KG1 (cell line): ENCODE results near the gene TUBA4A.
"Not testable (repeated sequence)": the region's sequence is repeated elsewhere in the genome, so short reads cannot be mapped to it uniquely, and the experiment has no call there.

Experiments
- DNase-seq: peaks from one replicate; lab custom pipeline; 2025; lab: John Stamatoyannopoulos, UW

The TUBA4A gene

DNA sequence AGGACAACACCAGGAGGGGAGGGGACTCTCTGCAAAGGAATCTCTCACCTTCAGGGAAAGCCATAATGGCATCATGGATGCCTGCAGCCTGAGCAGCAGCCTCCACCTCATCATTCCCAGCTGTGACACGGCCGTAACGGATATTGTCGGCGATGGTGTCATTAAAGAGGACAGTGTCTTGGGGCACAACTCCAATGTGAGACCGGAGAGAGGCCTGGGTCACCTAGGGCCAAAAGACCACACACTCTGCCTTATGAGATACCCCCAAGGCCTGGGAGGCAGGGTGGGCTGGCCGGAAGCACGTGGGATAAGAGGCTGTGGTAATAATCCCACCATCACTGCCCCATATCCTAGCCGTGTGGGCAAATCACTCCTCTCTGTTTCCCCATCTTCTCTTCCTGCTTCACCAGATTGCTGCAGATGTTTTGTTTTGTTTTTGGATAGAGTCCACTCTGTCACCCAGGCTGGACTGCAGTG lies 42.8 kb downstream of the TUBA4A start:
- no peak for DNase-seq

- no peak for DNase-seq
Measured at GRCh38 chr2:219210196-219210885, 43.4 kb downstream of the TUBA4A start.

DNA sequence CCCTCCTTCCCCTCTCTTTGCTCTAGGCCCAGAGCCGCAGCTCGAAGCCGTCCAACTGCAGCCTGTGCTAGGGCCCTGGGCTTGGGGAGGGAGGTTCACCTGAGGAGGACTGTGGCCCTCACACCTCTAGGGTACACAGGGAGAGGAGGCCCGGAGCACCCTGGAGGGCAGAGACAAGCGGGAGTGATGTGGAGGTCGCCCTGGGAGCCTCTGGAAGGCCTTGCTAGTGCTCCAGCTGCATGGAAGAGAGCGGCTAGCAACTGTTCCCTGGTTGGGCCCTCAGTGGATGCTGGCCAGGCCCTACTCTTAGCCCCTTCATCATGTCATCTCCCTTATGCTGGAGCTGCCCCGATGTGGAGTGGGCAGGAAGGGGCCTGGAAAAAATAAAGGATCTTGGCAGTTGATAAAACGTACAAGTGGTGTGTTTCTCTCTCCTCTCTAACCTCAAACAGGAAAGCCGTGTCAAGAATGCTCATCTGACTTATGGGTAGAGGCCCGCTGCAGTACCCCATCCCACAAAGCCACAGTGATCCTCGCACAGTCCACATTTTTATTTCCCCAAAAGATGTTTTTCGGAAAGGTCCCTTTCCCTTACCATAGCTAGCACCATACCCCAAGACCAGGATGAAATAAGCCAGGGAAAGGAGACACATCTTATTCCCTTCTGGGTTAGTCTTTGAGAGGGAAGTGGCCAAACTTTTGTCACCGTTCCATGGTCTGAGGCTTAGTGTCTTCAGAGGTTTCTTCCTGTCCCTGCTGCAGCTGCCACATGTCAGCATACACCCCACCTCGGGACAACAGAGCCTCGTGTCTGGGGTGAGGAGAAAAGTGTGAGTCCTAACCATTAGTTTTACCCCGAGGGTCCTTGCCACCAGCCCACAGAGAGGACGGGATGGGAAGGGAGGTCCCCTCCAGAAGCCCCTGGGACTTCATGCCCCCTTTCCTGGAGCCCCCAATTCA lies 44.2 kb downstream of the TUBA4A start:
- peak; percentile 75 for DNase-seq

- no peak for DNase-seq
Measured at GRCh38 chr2:219207884-219208740, 45.6 kb downstream of the TUBA4A start.

DNA sequence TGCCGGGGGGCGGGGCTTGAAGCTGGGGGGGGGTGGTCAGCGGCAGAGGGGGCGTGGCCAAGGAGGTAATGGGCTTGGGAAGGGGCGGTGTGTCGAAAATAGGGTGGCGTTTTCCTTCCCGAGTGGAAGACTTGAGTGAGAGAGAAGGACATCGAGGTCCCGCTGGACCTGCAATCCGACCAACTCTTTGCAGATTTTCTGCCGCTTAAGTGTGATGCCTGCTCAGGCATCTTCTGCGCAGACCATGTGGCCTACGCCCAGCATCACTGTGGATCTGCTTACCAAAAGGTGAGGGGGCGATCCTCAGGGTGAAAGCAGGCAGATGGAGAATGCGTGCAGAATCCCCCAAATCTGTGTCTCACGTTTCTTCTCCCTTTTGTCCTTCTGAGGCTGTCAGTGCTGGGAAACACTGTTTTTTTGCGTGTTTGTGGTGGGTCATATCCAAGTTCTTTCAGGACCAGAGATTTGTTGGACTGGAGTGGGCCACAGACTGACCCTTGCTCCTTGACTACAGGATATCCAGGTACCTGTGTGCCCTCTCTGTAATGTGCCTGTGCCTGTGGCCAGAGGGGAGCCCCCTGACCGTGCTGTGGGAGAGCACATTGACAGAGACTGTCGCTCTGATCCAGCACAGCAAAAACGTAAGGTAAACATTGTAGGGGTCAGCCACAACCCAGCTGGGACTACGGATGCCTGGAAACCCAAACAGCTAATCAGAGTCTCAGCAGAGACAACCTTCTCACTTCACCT lies 46.4 kb downstream of the TUBA4A start:
- DNase-seq: no peak

GRCh38 chr2:219206328-219207133 lies 47.2 kb downstream of the TUBA4A start, which contains the start of gene ZFAND2B:
ZFAND2B (plus strand) TSS chr2:219206782; CDS start chr2:219206988, 206 bp downstream.
- DNase-seq: peak; percentile 91

DNA sequence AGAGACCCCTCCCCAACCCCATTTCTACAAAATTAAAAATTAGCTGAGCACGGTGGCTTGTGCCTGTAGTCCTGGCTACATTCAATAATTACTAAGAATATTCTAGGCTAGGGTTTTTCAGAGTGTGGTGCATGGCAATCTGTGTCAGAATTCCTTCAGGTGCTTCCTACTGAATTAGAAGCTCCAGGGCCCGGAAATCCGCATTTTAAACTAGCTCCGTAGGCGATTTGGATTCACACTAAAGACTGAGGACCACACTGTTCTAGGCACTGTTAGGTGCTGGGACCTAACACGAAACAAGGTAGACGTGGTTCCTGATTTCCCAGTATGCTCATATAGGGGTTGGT lies 47.8 kb downstream of the TUBA4A start:
- no peak for DNase-seq

DNA sequence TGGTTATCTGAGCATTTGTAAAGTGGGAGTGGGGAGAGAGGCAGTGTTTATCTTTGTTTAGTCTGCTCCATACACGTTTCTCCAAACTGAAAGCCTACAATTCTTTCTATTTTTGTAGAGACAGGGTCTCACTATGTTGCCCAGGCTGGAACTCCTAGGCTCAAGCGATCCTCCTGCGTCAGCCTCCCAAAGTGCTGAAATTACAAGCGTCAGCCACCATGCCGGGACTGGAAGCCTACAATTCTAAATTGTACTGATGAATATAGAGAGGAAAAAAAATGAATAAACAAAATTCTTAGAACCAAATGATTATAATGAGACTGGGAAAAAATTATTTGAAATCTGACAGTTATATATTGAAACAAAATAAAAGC lies 48.6 kb downstream of the TUBA4A start:
- DNase-seq: no peak

DNA sequence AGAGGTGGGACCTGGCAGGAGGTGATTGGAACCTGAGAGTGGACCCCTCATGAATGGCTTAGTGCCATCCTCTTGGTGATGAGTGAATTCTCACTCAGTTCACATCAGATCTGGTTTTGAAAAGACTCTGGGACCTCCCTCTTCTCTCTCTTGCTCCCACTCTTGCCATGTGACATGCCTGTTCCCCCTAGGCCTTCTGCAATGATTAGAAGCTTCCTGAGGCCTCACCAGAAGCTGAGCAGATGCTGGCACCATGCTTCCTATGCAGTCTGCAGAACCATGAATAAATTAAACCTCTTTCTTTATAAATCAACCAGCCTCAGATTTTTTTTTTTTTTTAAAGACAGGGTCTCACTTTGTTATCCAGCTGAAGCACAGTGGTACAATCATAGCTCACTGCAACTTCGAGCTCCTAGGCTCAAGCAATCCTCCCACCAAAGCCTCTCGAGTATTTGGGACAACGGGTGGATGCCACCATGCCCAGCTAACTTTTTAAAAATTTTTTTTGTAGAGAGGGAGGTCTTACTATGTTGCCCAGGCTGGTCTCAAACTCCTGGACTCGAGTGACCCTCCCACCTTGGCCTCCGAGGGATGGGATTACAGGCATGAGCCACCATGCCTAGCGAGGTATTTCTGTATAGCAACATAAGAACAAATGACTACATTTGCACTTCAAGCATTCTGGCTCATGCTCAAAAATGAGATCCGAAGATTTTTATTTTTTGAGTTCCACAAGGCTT lies 49.1 kb downstream of the TUBA4A start:
- DNase-seq: no peak

DNA sequence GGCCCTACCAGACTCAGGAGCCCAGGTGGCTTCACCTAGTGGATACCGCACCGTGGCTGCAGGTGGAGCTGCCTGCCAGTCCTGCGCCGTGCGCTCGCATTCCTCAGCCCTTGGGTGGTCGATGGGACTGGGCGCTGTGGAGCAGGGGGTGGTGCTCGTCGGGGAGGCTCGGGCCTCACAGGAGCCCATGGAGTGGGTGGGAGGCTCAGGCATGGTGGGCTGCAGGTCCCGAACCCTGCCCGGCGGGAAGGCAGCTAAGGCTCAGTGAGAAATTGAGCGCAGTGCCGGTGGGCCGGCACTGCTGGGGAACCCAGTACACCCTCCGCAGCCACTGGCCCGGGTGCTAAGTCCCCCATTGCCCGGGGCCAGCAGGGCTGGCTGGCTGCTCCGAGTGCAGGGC lies 52.4 kb downstream of the TUBA4A start:
- DNase-seq: not testable (repeated sequence)

DNA sequence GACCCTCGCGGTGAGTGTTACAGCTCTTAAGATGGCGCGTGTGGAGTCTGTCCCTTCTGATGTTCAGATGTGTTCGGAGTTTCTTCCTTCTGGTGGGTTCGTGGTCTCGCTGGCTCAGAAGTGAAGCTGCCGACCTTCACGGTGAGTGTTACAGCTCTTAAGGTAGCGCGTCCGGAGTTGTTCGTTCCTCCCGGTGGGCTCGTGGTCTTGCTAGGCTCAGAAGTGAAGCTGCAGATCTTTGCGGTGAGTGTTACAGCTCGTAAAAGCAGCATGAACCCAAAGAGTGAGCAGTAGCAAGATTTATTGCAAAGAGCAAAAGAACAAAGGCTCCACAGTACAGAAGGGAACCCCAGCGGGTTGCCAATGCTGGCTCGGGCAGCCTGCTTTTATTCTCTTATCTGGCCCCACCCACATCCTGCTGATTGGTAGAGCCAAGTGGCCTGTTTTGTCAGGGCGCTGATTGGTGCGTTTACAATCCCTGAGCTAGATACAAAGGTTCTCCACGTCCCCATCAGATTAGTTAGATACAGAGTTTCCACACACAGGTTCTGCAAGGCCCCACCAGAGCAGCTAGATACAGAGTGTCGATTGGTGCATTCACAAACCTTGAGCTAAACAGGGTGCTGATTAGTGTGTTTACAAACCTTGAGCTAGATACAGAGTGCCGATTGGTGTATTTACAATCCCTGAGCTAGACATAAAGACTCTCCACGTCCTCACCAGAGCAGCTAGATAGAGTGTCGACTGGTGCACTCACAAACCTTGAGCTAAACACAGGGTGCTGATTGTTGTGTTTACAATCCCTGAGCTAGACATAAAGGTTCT lies 53.0 kb downstream of the TUBA4A start:
- DNase-seq: not testable (repeated sequence)
